ENCODE data around the gene AREL1. TPM values are rescaled to one million over a fixed set of nuclear protein-coding genes. Genes with fewer than 3 reads are reported as not detected.

Gene AREL1
- total RNA-seq, 1 donor from 2014 or later = 54.6 TPM

GRCh38 chr14:74621556-74621955 lies 91.3 kb downstream of the AREL1 start:
- Histone ChIP-seq H3K36me3 (ENCODE audit: insufficient read depth, low read length) (no peaks in the 10 kb centered on the region), H3K4me1 (ENCODE audit: insufficient read depth, low read length) (peaks cover 47% of the 10 kb centered on the region), H3K4me3 (ENCODE audit: insufficient read depth, low read depth, low read length) (no peak overlapping the region), H3K9me3 (ENCODE audit: insufficient read depth, low read depth, low read length) (no peaks in the 10 kb centered on the region), H4K20me1 (ENCODE audit: insufficient read depth, low read length) (no peaks in the 10 kb centered on the region), H3K4me2 (ENCODE audit: low read length) (no peak overlapping the region), H2AFZ (ENCODE audit: low read depth, low read length) (no peak overlapping the region), H3K9ac (ENCODE audit: low read length) (no peak overlapping the region), H3K79me2 (ENCODE audit: insufficient read depth, low read length) (no peaks in the 10 kb centered on the region), H3K27ac (ENCODE audit: low read depth, low read length) (no peak overlapping the region), H3K27me3 (ENCODE audit: insufficient read depth, low read length) (no peaks in the 10 kb centered on the region)
- Mint-ChIP-seq H3K9me3 (ENCODE audit: unreplicated experiment) (peaks cover 2% of the 10 kb centered on the region), H3K4me3 (ENCODE audit: unreplicated experiment) (no peak overlapping the region), H3K27ac (ENCODE audit: unreplicated experiment) (peak overlapping the region; percentile 96), H3K4me1 (ENCODE audit: low read depth, unreplicated experiment) (peaks cover 54% of the 10 kb centered on the region), H3K36me3 (ENCODE audit: low read depth, unreplicated experiment) (no peaks in the 10 kb centered on the region), H3K27me3 (ENCODE audit: low read depth, unreplicated experiment) (no peaks in the 10 kb centered on the region)
- no peak for TF ChIP-seq CTCF (IDR thresholded peaks at IDR 0.05; ENCODE audit: insufficient read depth, low read depth, low read length)
- no peak for TF ChIP-seq EZH2 (IDR thresholded peaks at IDR 0.05; ENCODE audit: insufficient read depth, low read length)
- FAIRE-seq (no peak), DNase-seq (ENCODE audit: low read depth) (no peak)

- H3K27ac Mint-ChIP-seq (ENCODE audit: unreplicated experiment) = peak overlapping the region; percentile 96
- no peak overlapping the region for H2AFZ ChIP-seq (ENCODE audit: low read depth, low read length)
- no peaks in the 10 kb centered on the region for H4K20me1 ChIP-seq (ENCODE audit: insufficient read depth, low read length)
- peaks cover 53% of the 10 kb centered on the region for H3K4me1 ChIP-seq (ENCODE audit: insufficient read depth, low read length)
- no peak for DNase-seq (ENCODE audit: low read depth)
- peaks cover 60% of the 10 kb centered on the region for H3K4me1 Mint-ChIP-seq (ENCODE audit: low read depth, unreplicated experiment)
- H3K27me3 Mint-ChIP-seq (ENCODE audit: low read depth, unreplicated experiment) = no peaks in the 10 kb centered on the region
- no peak overlapping the region for H3K4me3 ChIP-seq (ENCODE audit: insufficient read depth, low read depth, low read length)
- H3K9ac ChIP-seq (ENCODE audit: low read length) = peak overlapping the region; percentile 6
- H3K79me2 ChIP-seq (ENCODE audit: insufficient read depth, low read length) = no peaks in the 10 kb centered on the region
- no peaks in the 10 kb centered on the region for H3K36me3 ChIP-seq (ENCODE audit: insufficient read depth, low read length)
- peaks cover 2% of the 10 kb centered on the region for H3K9me3 Mint-ChIP-seq (ENCODE audit: unreplicated experiment)
- no peaks in the 10 kb centered on the region for H3K9me3 ChIP-seq (ENCODE audit: insufficient read depth, low read depth, low read length)
- peak overlapping the region; percentile 97 for H3K27ac ChIP-seq (ENCODE audit: low read depth, low read length)
- H3K4me3 Mint-ChIP-seq (ENCODE audit: unreplicated experiment) = no peak overlapping the region
- H3K36me3 Mint-ChIP-seq (ENCODE audit: low read depth, unreplicated experiment) = peaks cover under 1% of the 10 kb centered on the region
- peak overlapping the region; percentile 78 for H3K4me2 ChIP-seq (ENCODE audit: low read length)
- no peak for TF ChIP-seq EZH2 (IDR thresholded peaks at IDR 0.05; ENCODE audit: insufficient read depth, low read length)
- no peak for TF ChIP-seq CTCF (IDR thresholded peaks at IDR 0.05; ENCODE audit: insufficient read depth, low read depth, low read length)
- FAIRE-seq = no peak
- H3K27me3 ChIP-seq (ENCODE audit: insufficient read depth, low read length) = no peaks in the 10 kb centered on the region
Measured at GRCh38 chr14:74620923-74621322, 92.0 kb downstream of the AREL1 start.

- Mint-ChIP-seq H3K27ac (ENCODE audit: unreplicated experiment) (peak overlapping the region; percentile 96), H3K4me3 (ENCODE audit: unreplicated experiment) (peak overlapping the region; percentile 66), H3K36me3 (ENCODE audit: low read depth, unreplicated experiment) (peaks cover 4% of the 10 kb centered on the region), H3K9me3 (ENCODE audit: unreplicated experiment) (peaks cover 2% of the 10 kb centered on the region), H3K4me1 (ENCODE audit: low read depth, unreplicated experiment) (peaks cover 64% of the 10 kb centered on the region), H3K27me3 (ENCODE audit: low read depth, unreplicated experiment) (no peaks in the 10 kb centered on the region)
- Histone ChIP-seq H3K4me1 (ENCODE audit: insufficient read depth, low read length) (peaks cover 57% of the 10 kb centered on the region), H3K4me2 (ENCODE audit: low read length) (peak overlapping the region; percentile 78), H3K79me2 (ENCODE audit: insufficient read depth, low read length) (peaks cover 3% of the 10 kb centered on the region), H3K27me3 (ENCODE audit: insufficient read depth, low read length) (no peaks in the 10 kb centered on the region), H2AFZ (ENCODE audit: low read depth, low read length) (no peak overlapping the region), H3K9me3 (ENCODE audit: insufficient read depth, low read depth, low read length) (no peaks in the 10 kb centered on the region), H3K4me3 (ENCODE audit: insufficient read depth, low read depth, low read length) (no peak overlapping the region), H3K36me3 (ENCODE audit: insufficient read depth, low read length) (no peaks in the 10 kb centered on the region), H3K9ac (ENCODE audit: low read length) (peak overlapping the region; percentile 77), H4K20me1 (ENCODE audit: insufficient read depth, low read length) (no peaks in the 10 kb centered on the region), H3K27ac (ENCODE audit: low read depth, low read length) (peak overlapping the region; percentile 97)
- peak; percentile 100 for DNase-seq (ENCODE audit: low read depth)
- TF ChIP-seq CTCF (IDR thresholded peaks at IDR 0.05; ENCODE audit: insufficient read depth, low read depth, low read length) (no peak), EZH2 (IDR thresholded peaks at IDR 0.05; ENCODE audit: insufficient read depth, low read length) (no peak)
- FAIRE-seq = peak; percentile 93
Measured at GRCh38 chr14:74620497-74620921, 92.4 kb downstream of the AREL1 start.

Measured in astrocyte (in vitro differentiated cells and primary cell).